Measurements from ENCODE around the gene PARN. TPM values are rescaled to one million over a fixed set of nuclear protein-coding genes. Genes with fewer than 3 reads are reported as not detected.
"Not testable (repeated sequence)": the region's sequence is repeated elsewhere in the genome, so short reads cannot be mapped to it uniquely, and the experiment has no call there.

The PARN gene
- total and polyA plus RNA-seq, 3 donors from 2014 or later, result 43.5 to 67.2 (median 47.6) TPM

- WGBS, 2 donors, result 69 to 72% methylated on average over 4 to 18 of the region's 18 CpGs
Measured at GRCh38 chr16:14420721-14421488, 209.2 kb downstream of the PARN start.

GRCh38 chr16:14420243-14420642, 209.8 kb downstream of the PARN start:
- H3K4me3 ChIP-seq; H3K27me3 ChIP-seq; intact Hi-C loops (cut with DNase I; ENCODE audit: low total_unique reads); DNase-seq; H3K4me1 ChIP-seq; H3K36me3 ChIP-seq (ENCODE audit: low read depth, missing control alignments); H3K27ac ChIP-seq; H3K9me3 ChIP-seq: not testable (repeated sequence)
- 91% methylated on average over 4 of the region's 4 CpGs for WGBS, 2 donors

More at GRCh38 chr16:14420721-14421488, 209.2 kb downstream of the PARN start:
- H3K27ac ChIP-seq, result no peak overlapping the region
- H3K27me3 ChIP-seq, result no peaks in the 10 kb centered on the region
- H3K4me3 ChIP-seq, result no peak overlapping the region
- H3K4me1 ChIP-seq, result peaks cover 6% of the 10 kb centered on the region
- DNase-seq, result no peak
- no peaks in the 10 kb centered on the region for H3K9me3 ChIP-seq
- TF ChIP-seq POLR2A (IDR thresholded peaks at IDR 0.05), result no peak
- no peak for TF ChIP-seq CTCF (IDR thresholded peaks at IDR 0.05)
- H3K36me3 ChIP-seq (ENCODE audit: low read depth, missing control alignments), result no peaks in the 10 kb centered on the region
- intact Hi-C loops (cut with DNase I; ENCODE audit: low total_unique reads), result no loop called here

- WGBS, 2 donors, result 94 to 96% methylated on average over 3 of the region's 3 CpGs
- Histone ChIP-seq H3K36me3 (ENCODE audit: low read depth, missing control alignments) (no peaks in the 10 kb centered on the region), H3K4me3 (no peak overlapping the region), H3K9me3 (no peaks in the 10 kb centered on the region), H3K4me1 (peaks cover 6% of the 10 kb centered on the region), H3K27me3 (no peaks in the 10 kb centered on the region), H3K27ac (no peak overlapping the region)
- intact Hi-C loops (cut with DNase I; ENCODE audit: low total_unique reads), result no loop called here
- TF ChIP-seq POLR2A (IDR thresholded peaks at IDR 0.05) (no peak), CTCF (IDR thresholded peaks at IDR 0.05) (no peak)
- no peak for DNase-seq
Measured at GRCh38 chr16:14419817-14420216, 210.2 kb downstream of the PARN start.

- intact Hi-C loops (cut with DNase I; ENCODE audit: low total_unique reads), result no loop called here
- DNase-seq, result peak; percentile 39
- H3K36me3 ChIP-seq (ENCODE audit: low read depth, missing control alignments), result no peaks in the 10 kb centered on the region
- H3K27me3 ChIP-seq, result no peaks in the 10 kb centered on the region
- TF ChIP-seq POLR2A (IDR thresholded peaks at IDR 0.05) (no peak), CTCF (IDR thresholded peaks at IDR 0.05) (no peak)
- peak overlapping the region; percentile 24 to 74 for H3K27ac ChIP-seq
- no peaks in the 10 kb centered on the region for H3K9me3 ChIP-seq
- 32 to 33% methylated on average over 6 of the region's 6 CpGs for WGBS, 2 donors
- no peak overlapping the region for H3K4me3 ChIP-seq
- H3K4me1 ChIP-seq, result peaks cover 6% of the 10 kb centered on the region
Measured at GRCh38 chr16:14418795-14419225, 211.2 kb downstream of the PARN start.

- no peak for DNase-seq
- H3K9me3 ChIP-seq, result no peaks in the 10 kb centered on the region
- H3K4me3 ChIP-seq, result no peak overlapping the region
- H3K27ac ChIP-seq, result no peak overlapping the region
- H3K27me3 ChIP-seq, result no peaks in the 10 kb centered on the region
- intact Hi-C loops (cut with DNase I; ENCODE audit: low total_unique reads), result no loop called here
- peaks cover 6% of the 10 kb centered on the region for H3K4me1 ChIP-seq
- no peak for TF ChIP-seq POLR2A (IDR thresholded peaks at IDR 0.05)
- TF ChIP-seq CTCF (IDR thresholded peaks at IDR 0.05), result no peak
- no peaks in the 10 kb centered on the region for H3K36me3 ChIP-seq (ENCODE audit: low read depth, missing control alignments)
- 94 to 98% methylated on average over 3 of the region's 3 CpGs for WGBS, 2 donors
Measured at GRCh38 chr16:14416184-14416583, 213.9 kb downstream of the PARN start.
